ENCODE results near the gene GAL3ST3. TPM values are rescaled to one million over a fixed set of nuclear protein-coding genes. Genes with fewer than 3 reads are reported as not detected.

Gene GAL3ST3
- total and polyA plus RNA-seq, 11 donors: 0.08 to 4.9 (median 2.1) TPM

DNA sequence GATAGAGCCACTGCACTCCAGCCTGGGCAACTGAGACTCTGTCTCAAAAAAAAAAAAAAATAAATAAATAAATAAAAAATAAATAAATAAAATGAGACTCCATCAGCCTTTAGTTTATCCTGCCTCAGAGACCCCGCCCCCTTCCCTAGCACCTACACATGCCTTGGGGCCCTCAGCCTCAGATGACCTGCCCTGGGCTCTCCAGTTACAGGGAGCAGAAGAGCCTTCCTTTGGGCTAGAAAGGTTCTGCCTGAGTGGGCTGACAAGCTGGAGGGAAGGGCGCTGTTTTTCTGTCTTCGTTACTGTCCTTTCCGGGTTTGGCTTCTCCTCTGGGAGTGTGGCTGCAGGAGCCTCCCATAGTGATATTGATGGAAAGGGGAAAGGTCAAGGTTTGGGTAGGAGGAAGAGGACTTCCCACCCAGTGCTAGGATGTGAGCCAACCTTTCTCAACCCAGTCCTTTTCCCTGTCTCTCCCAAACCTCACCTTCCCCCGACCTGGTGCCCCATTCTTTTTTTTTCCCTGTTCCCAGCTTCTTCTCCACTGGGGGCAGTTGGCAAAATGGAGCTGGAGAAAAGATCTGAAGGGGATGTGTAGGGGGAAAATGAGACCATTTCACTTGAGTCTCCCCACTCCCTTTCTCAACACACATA lies 1.7 kb upstream of the GAL3ST3 start:
- intact Hi-C loops (cut with DNase I): loop anchor here in 1 of 10 donors (5.0 kb wide), 1 partner anchor 388 kb away; the partner anchor contains the start of gene RELA

DNA sequence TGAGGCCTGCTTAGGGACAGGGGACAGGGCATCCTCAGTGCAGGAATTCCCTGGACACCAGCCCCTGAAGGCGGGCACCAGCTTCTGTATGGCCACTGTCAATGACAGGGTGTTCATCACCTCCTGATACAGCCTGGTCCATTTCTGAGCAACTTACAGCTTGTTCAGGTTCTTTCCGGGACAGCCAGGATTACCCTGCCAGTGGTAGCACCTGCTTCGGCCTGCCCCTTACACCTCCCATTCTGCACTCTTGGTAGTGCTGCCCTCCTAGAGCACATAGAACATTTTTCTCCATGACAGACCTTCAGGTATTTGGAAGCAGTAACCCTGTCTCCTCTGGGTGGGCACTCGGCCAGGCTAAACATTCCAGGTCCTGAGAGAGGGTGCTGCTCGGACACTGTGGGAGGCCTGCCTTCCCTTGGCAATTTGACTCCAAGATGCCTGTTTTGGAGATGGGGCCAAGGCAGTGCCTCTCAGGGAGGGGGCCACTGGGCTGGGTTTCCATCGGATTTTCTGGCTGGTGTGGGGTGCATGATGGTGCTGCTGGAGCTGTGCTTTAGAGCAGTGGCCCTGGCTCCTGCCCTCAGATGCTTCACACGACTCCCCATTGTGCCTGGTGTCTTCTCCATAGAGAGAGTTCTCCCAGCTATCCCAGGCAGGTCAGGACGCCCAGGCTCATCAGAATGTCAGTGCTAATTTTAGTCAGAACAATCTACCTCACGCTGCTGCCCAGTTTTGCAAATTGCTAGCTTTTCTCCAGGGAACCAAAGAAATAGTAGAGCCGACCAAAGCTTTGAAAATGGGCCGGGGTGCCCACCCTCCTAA lies 1.2 kb downstream of the GAL3ST3 start:
- Histone ChIP-seq H3K4me3 (peak overlapping the region in 1 of 12 donors; percentile 49), H3K4me1 (peaks cover 0 to 40% (median 13%) of the 10 kb centered on the region in 12 donors), H3K27me3 (peaks cover 0 to 20% (median 5%) of the 10 kb centered on the region in 9 donors), H3K9me3 (no peaks in the 10 kb centered on the region), H3K27ac (peak overlapping the region in 7 of 12 donors; percentile 17 to 66 (median 32)), H3K36me3 (peaks cover 0 to 3% (median 0%) of the 10 kb centered on the region in 9 donors)
- DNase-seq: no peak
- intact Hi-C loops (cut with DNase I): no loop called here
- ATAC-seq: peak in 2 of 4 donors; percentile 13
- no peak for TF ChIP-seq POLR2A (IDR thresholded peaks at IDR 0.05)
- TF ChIP-seq, protein P1, sequence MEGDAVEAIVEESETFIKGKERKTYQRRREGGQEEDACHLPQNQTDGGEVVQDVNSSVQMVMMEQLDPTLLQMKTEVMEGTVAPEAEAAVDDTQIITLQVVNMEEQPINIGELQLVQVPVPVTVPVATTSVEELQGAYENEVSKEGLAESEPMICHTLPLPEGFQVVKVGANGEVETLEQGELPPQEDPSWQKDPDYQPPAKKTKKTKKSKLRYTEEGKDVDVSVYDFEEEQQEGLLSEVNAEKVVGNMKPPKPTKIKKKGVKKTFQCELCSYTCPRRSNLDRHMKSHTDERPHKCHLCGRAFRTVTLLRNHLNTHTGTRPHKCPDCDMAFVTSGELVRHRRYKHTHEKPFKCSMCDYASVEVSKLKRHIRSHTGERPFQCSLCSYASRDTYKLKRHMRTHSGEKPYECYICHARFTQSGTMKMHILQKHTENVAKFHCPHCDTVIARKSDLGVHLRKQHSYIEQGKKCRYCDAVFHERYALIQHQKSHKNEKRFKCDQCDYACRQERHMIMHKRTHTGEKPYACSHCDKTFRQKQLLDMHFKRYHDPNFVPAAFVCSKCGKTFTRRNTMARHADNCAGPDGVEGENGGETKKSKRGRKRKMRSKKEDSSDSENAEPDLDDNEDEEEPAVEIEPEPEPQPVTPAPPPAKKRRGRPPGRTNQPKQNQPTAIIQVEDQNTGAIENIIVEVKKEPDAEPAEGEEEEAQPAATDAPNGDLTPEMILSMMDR (IDR thresholded peaks at IDR 0.05): no peak
- 47 to 75% (median 62%) methylated on average over 11 of the region's 11 CpGs for WGBS, 4 donors

More for the DNA sequence above, 1.7 kb upstream of the GAL3ST3 start:
- H3K9me3 ChIP-seq: no peaks in the 10 kb centered on the region
- TF ChIP-seq POLR2A (IDR thresholded peaks at IDR 0.05): no peak
- TF ChIP-seq, protein P1 (IDR thresholded peaks at IDR 0.05): no peak
- H3K36me3 ChIP-seq: peaks cover 3 to 26% (median 20%) of the 10 kb centered on the region in 9 donors
- DNase-seq: no peak
- H3K27me3 ChIP-seq: peaks cover 0 to 20% (median 5%) of the 10 kb centered on the region in 9 donors
- no peak for ATAC-seq
- peak overlapping the region in 7 of 12 donors; percentile 85 to 96 (median 93) for H3K27ac ChIP-seq
- 78 to 81% (median 79%) methylated on average over 5 of the region's 5 CpGs for WGBS, 4 donors
- H3K4me3 ChIP-seq: peak overlapping the region in 1 of 12 donors; percentile 95
- H3K4me1 ChIP-seq: peaks cover 0 to 41% (median 24%) of the 10 kb centered on the region in 12 donors

DNA sequence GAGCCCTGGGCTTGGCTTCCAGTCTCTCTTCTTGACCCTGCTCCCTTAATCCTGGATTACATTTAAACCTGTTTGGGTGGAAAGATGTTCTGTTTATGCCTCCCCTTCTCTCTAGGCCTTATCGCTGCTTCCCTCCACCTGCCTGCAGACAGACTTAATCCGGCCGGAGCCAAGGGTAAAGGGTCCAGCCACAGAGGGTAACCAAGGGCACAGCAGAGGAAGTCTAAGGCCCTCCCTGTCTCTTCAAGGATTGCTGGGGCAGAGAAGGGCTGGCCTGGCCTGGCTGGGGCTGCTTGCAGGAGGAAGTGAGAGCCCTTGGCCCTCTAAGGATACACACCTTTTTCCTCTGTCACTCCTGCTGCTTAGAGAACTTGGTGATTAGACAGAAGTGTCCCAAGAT lies 2.1 kb downstream of the GAL3ST3 start:
- no peak overlapping the region for H3K4me3 ChIP-seq
- H3K9me3 ChIP-seq: no peaks in the 10 kb centered on the region
- no peaks in the 10 kb centered on the region for H3K36me3 ChIP-seq
- peak overlapping the region in 3 of 12 donors; percentile 29 to 66 (median 43) for H3K27ac ChIP-seq
- no peak for ATAC-seq
- WGBS, 4 donors: 86 to 97% (median 93%) methylated on average over 3 of the region's 3 CpGs
- DNase-seq: no peak
- peaks cover 0 to 20% (median 5%) of the 10 kb centered on the region in 9 donors for H3K27me3 ChIP-seq
- TF ChIP-seq POLR2A (IDR thresholded peaks at IDR 0.05): no peak
- TF ChIP-seq, protein P1 (IDR thresholded peaks at IDR 0.05): no peak
- intact Hi-C loops (cut with DNase I): no loop called here
- H3K4me1 ChIP-seq: peaks cover 0 to 37% (median 12%) of the 10 kb centered on the region in 12 donors

DNA sequence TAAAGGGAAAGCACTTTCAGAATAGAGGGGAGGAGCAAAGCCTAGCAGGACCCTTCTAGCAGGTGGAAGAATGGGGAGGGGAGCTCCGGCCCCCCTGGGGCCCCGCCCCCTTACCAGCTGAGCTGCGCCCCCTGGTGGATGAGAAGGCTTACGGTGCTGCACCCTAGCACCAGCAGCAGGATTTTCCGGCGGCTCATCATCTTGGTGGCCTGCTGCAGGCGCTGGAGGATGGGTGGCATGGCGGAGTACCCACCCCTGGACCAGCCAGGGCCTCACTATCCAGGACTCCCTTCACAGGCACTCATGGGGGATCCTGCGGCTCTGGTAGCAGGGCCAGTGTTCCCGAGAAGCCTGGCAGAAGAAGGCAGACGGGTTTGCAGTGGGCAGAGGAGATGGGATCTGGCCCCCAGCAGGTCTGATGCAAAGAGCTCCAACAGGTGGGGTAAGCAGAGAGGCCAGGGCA lies 3.8 kb downstream of the GAL3ST3 start:
- H3K4me3 ChIP-seq: no peak overlapping the region
- no peaks in the 10 kb centered on the region for H3K36me3 ChIP-seq
- no peak for TF ChIP-seq POLR2A (IDR thresholded peaks at IDR 0.05)
- TF ChIP-seq, protein P1 (IDR thresholded peaks at IDR 0.05): peak; percentile 76 to 95 (median 92)
- H3K27me3 ChIP-seq: peaks cover 0 to 20% (median 5%) of the 10 kb centered on the region in 9 donors
- DNase-seq (peak; percentile 63 to 88 (median 75)), ATAC-seq (peak; percentile 45 to 75 (median 66))
- no peaks in the 10 kb centered on the region for H3K9me3 ChIP-seq
- H3K4me1 ChIP-seq: peaks cover 0 to 28% (median 5%) of the 10 kb centered on the region in 12 donors
- 5 to 19% (median 15%) methylated on average over 4 to 11 of the region's 11 CpGs for WGBS, 4 donors
- H3K27ac ChIP-seq: no peak overlapping the region
- intact Hi-C loops (cut with DNase I): no loop called here

Data from heart left ventricle (tissue), 16 donors.